KMS-11 (cell line): Measurements from ENCODE around the gene FUT4.

Experiments
- H2AFZ ChIP-seq: fragments of 200-600 bp; sonication (generic); 2 replicates; pipeline ENCODE4 v1.6.1; 2016; ENCODE audit warnings: antibody characterized with exemption, mixed run types, low read depth
- H3K27ac ChIP-seq: fragments of 200-600 bp; sonication (generic); 2 replicates; pipeline ENCODE4 v1.6.1; 2016; ENCODE audit warnings: mild to moderate bottlenecking, mixed run types
- H3K27me3 ChIP-seq: fragments of 200-600 bp; sonication (generic); 2 replicates; pipeline ENCODE4 v1.6.1; 2017; ENCODE audit warnings: mild to moderate bottlenecking, low read depth, mixed run types, moderate library complexity; ENCODE audit not compliant: insufficient read depth
- H3K36me3 ChIP-seq: fragments of 200-600 bp; sonication (generic); 2 replicates; pipeline ENCODE4 v1.6.1; 2017; ENCODE audit warnings: mild to moderate bottlenecking, mixed run types; ENCODE audit not compliant: insufficient read depth
- H3K4me1 ChIP-seq: fragments of 200-600 bp; sonication (generic); 2 replicates; pipeline ENCODE4 v1.6.1; 2016; ENCODE audit warnings: mild to moderate bottlenecking, low read depth, mixed run types; ENCODE audit not compliant: poor library complexity, severe bottlenecking
- H3K4me2 ChIP-seq: fragments of 200-600 bp; sonication (generic); 2 replicates; pipeline ENCODE4 v1.7.0; 2016; ENCODE audit warnings: mild to moderate bottlenecking, mixed run types
- H3K4me3 ChIP-seq: fragments of 200-600 bp; sonication (generic); IDR thresholded peaks from 2 replicates; pipeline ENCODE4 v1.6.1; 2017; ENCODE audit warnings: low read depth, low read length, mixed read lengths; ENCODE audit not compliant: insufficient read depth
- H3K79me2 ChIP-seq: fragments of 200-600 bp; sonication (generic); 2 replicates; pipeline ENCODE4 v1.6.1; 2016; ENCODE audit warnings: low read depth, mixed run types; ENCODE audit not compliant: insufficient read depth
- H3K9ac ChIP-seq: fragments of 200-600 bp; sonication (generic); 2 replicates; pipeline ENCODE4 v1.6.1; 2016; ENCODE audit warnings: mild to moderate bottlenecking, mixed run types
- H4K20me1 ChIP-seq: fragments of 200-600 bp; sonication (generic); 2 replicates; pipeline ENCODE4 v1.6.1; 2016; ENCODE audit warnings: mild to moderate bottlenecking, mixed run types; ENCODE audit not compliant: insufficient read depth
- CTCF ChIP-seq: fragments of 200-600 bp; sonication (generic); conservative IDR thresholded peaks from 2 replicates; pipeline ENCODE4 v1.6.1; 2017; ENCODE audit warnings: low read depth, mild to moderate bottlenecking, antibody characterized with exemption, low read length, moderate library complexity, mixed read lengths

Gene FUT4

GRCh38 chr11:94515398-94515797 lies 28.3 kb upstream of the FUT4 start:
- no peak overlapping the region for H2AFZ ChIP-seq
- H3K4me2 ChIP-seq = no peak overlapping the region
- H3K4me3 ChIP-seq = no peak overlapping the region
- no peaks in the 10 kb centered on the region for H4K20me1 ChIP-seq
- no peaks in the 10 kb centered on the region for H3K27me3 ChIP-seq
- no peak for TF ChIP-seq CTCF
- H3K27ac ChIP-seq = no peak overlapping the region
- H3K4me1 ChIP-seq = no peaks in the 10 kb centered on the region
- H3K9ac ChIP-seq = no peak overlapping the region
- no peaks in the 10 kb centered on the region for H3K36me3 ChIP-seq
- H3K79me2 ChIP-seq = no peaks in the 10 kb centered on the region

- H3K27ac ChIP-seq = no peak overlapping the region
- no peak overlapping the region for H3K9ac ChIP-seq
- H4K20me1 ChIP-seq = no peaks in the 10 kb centered on the region
- H2AFZ ChIP-seq = no peak overlapping the region
- no peak overlapping the region for H3K4me2 ChIP-seq
- H3K79me2 ChIP-seq = no peaks in the 10 kb centered on the region
- no peaks in the 10 kb centered on the region for H3K27me3 ChIP-seq
- TF ChIP-seq CTCF = no peak
- H3K4me3 ChIP-seq = no peak overlapping the region
- H3K4me1 ChIP-seq = no peaks in the 10 kb centered on the region
- H3K36me3 ChIP-seq = no peaks in the 10 kb centered on the region
These were observed 27.0 kb upstream of the FUT4 start for GRCh38 chr11:94516725-94517124.

DNA sequence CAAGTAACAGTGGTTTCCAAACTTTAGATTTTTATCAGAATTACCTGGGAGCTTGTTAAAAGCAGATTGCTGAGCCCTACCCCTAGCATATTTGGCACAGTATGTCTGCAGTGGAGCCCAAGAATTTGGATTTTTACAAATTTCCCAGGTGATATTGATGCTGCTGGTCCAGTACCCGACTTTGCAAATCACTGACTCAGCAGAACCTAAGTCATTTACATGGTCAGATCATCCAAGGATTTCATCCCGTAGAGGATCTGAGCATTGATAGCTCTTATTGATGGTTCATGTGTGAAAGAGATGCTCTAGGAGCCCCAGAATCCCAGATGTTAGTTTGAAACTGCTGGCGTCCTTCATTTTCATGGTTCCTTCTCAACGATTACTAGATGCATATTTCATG lies 25.4 kb upstream of the FUT4 start:
- no peak for TF ChIP-seq CTCF
- H2AFZ ChIP-seq = no peak overlapping the region
- H3K4me2 ChIP-seq = no peak overlapping the region

GRCh38 chr11:94519478-94520084 lies 24.1 kb upstream of the FUT4 start:
- Histone ChIP-seq H3K27me3 (no peaks in the 10 kb centered on the region), H3K4me3 (no peak overlapping the region), H3K79me2 (no peaks in the 10 kb centered on the region), H3K27ac (no peak overlapping the region), H3K9ac (no peak overlapping the region), H2AFZ (no peak overlapping the region), H3K4me1 (peaks cover 8% of the 10 kb centered on the region), H4K20me1 (no peaks in the 10 kb centered on the region), H3K4me2 (no peak overlapping the region), H3K36me3 (no peaks in the 10 kb centered on the region)
- TF ChIP-seq CTCF = peak; percentile 63

More for the DNA sequence above, 25.4 kb upstream of the FUT4 start:
- no peaks in the 10 kb centered on the region for H3K4me1 ChIP-seq
- H4K20me1 ChIP-seq = no peaks in the 10 kb centered on the region
- no peak overlapping the region for H3K9ac ChIP-seq
- H3K79me2 ChIP-seq = no peaks in the 10 kb centered on the region
- H3K27ac ChIP-seq = no peak overlapping the region
- H3K4me3 ChIP-seq = no peak overlapping the region
- H3K27me3 ChIP-seq = no peaks in the 10 kb centered on the region
- no peaks in the 10 kb centered on the region for H3K36me3 ChIP-seq
